Liver (tissue), 3 donors: Measurements from ENCODE around the gene KHDRBS2.

ENCODE experiments used
- ATF3 ChIP-seq: IDR thresholded peaks from 2 replicates; pipeline ENCODE4 v1.6.1; 2016; ENCODE audit warnings: antibody characterized with exemption
- CTCF ChIP-seq: fragments of 150-350 bp; IDR thresholded peaks from 2 replicates; pipeline ENCODE4 v1.5.1; 2017; ENCODE audit warnings: improper control_type of control experiment, low read depth, low read length; ENCODE audit not compliant: missing input control
- EGR1 ChIP-seq, 2 donors: IDR thresholded peaks; 2 replicates each; pipeline ENCODE4 v1.6.1; 2016 to 2018; ENCODE audit warnings: antibody characterized with exemption in 2 of 2, low read depth in 2 of 2
- FOXA1 ChIP-seq: IDR thresholded peaks from 2 replicates; pipeline ENCODE4 v1.6.1; 2016; ENCODE audit warnings: antibody characterized with exemption
- GABPA ChIP-seq, 2 donors: IDR thresholded peaks in 1 of 2; conservative IDR thresholded peaks in 1 of 2; 2 replicates each; pipeline ENCODE4 v1.6.1; 2016; ENCODE audit warnings: antibody characterized with exemption in 2 of 2, mild to moderate bottlenecking in 1 of 2, moderate library complexity in 1 of 2
- MAX ChIP-seq: IDR thresholded peaks from 2 replicates; pipeline ENCODE4 v1.6.1; 2016; ENCODE audit warnings: antibody characterized with exemption
- RAD21 ChIP-seq, 2 donors: IDR thresholded peaks; 2 replicates each; pipeline ENCODE4 v1.6.1; 2016; ENCODE audit warnings: antibody characterized with exemption in 2 of 2, mild to moderate bottlenecking in 2 of 2
- SP1 ChIP-seq: IDR thresholded peaks from 2 replicates; pipeline ENCODE4 v1.6.1; 2018; ENCODE audit warnings: antibody characterized with exemption, mild to moderate bottlenecking
- TAF1 ChIP-seq: conservative IDR thresholded peaks from 2 replicates; pipeline ENCODE4 v1.6.1; 2016; ENCODE audit warnings: antibody characterized with exemption, mild to moderate bottlenecking
- YY1 ChIP-seq: IDR thresholded peaks from 2 replicates; pipeline ENCODE4 v1.6.1; 2016; ENCODE audit warnings: antibody characterized with exemption, mild to moderate bottlenecking
- donor health status: healthy.
- donor health status: healthy.

- TF ChIP-seq MAX (no peak), TAF1 (no peak), CTCF (no peak), SP1 (no peak), RAD21 (IDR thresholded peaks at IDR 0.05) (no peak), GABPA (IDR thresholded peaks at IDR 0.05 in 1 of 2, conservative IDR thresholded peaks at IDR 0.05 in 1 of 2) (no peak), ATF3 (no peak), YY1 (no peak), EGR1 (IDR thresholded peaks at IDR 0.05; ENCODE audit: low read depth in 2 of 2) (no peak), FOXA1 (no peak)
These were observed 228.7 kb downstream of the KHDRBS2 start for GRCh38 chr6:62057300-62057699.
